K562 (cell line): ENCODE results near the gene MTTP. TPM values are rescaled to one million over a fixed set of nuclear protein-coding genes. Genes with fewer than 3 reads are reported as not detected.

Experiments
- ATAC-seq: fragments of 200-7000 bp; cut with Tn5 transposase; 3 replicates; pipeline ENCODE4 v1.9.1; 2020; ENCODE audit warnings: moderate library complexity
- BruUV-seq: library from RNA; stranded (reverse); fragments of 400-500 nt; replicated peaks from 2 replicates; lab custom pipeline; 2021; lab: Mats Ljungman, UMichigan
- CTCF ChIA-PET: fragments of 300-600 bp; formaldehyde crosslinking; extraction: SDS; loops from one replicate; lab custom pipeline; 2021; ENCODE audit warnings: low intra/inter-chr PET ratio; lab: Yijun Ruan, JAX
- POLR2A ChIA-PET: fragments of 300-600, 350-650 bp; sonication (Branson Sonifier 250); formaldehyde crosslinking; extraction: SDS; loops from one replicate; lab custom pipeline; 2021; ENCODE audit warnings: antibody characterized with exemption, inconsistent platforms; lab: Yijun Ruan, JAX
- DNase-seq, 4 experiments: peaks; one replicate each; pipeline versions ENCODE4 v3.0.0 to v3.0.0-alpha.2; 2011 to 2018; ENCODE audit warnings: low spot score in 3 of 4, mixed read lengths in 3 of 4; ENCODE audit errors: extremely low read depth in 1 of 4
- FAIRE-seq: peaks from 2 replicates; lab custom pipeline; 2011; peaks lifted over from hg19 to GRCh38; lab: Jason Lieb, UNC
- H2AFZ ChIP-seq: 2 replicates; pipeline ENCODE4 v1.6.0; 2011; ENCODE audit warnings: low read depth, low read length, control low read depth, inconsistent platforms
- H3K27ac ChIP-seq: fragments of 200-600 bp; 3 replicates; pipeline ENCODE4 v1.8.0; 2011; ENCODE audit warnings: low read depth, mild to moderate bottlenecking, control low read depth, inconsistent platforms, low read length, moderate library complexity, mixed read lengths; ENCODE audit errors: extremely low read depth
- H3K27me3 ChIP-seq, 2 experiments: fragments of 300-600 bp in 1 of 2; 2 replicates in 1 of 2; 3 replicates in 1 of 2; pipeline versions ENCODE4 v1.6.0 to v1.8.0; 2011; ENCODE audit warnings: inconsistent platforms in 2 of 2, low read length in 2 of 2, mild to moderate bottlenecking in 1 of 2, mixed read lengths in 1 of 2, moderate library complexity in 1 of 2; ENCODE audit not compliant: control insufficient read depth in 2 of 2, insufficient read depth in 2 of 2
- H3K36me3 ChIP-seq: fragments of 300-600 bp; 3 replicates; pipeline ENCODE4 v1.8.0; 2011; ENCODE audit warnings: mild to moderate bottlenecking, low read length, inconsistent platforms; ENCODE audit not compliant: control insufficient read depth, insufficient read depth
- H3K4me1 ChIP-seq, 2 experiments: fragments of 200-600 bp in 1 of 2; replicated peaks in 1 of 2; 2 replicates in 1 of 2; 3 replicates in 1 of 2; pipeline versions ENCODE4 v1.5.1 to v1.8.0; 2011; ENCODE audit warnings: inconsistent platforms in 2 of 2, low read length in 2 of 2, mild to moderate bottlenecking in 1 of 2, mixed read lengths in 1 of 2, moderate library complexity in 1 of 2; ENCODE audit not compliant: control insufficient read depth in 2 of 2, insufficient read depth in 2 of 2
- H3K4me2 ChIP-seq: 2 replicates; pipeline ENCODE4 v1.6.1; 2011; ENCODE audit warnings: low read length, control low read depth, inconsistent platforms, mixed read lengths; ENCODE audit not compliant: insufficient read depth
- H3K4me3 ChIP-seq: fragments of 200-600 bp; sonication (generic), shearing (Covaris generic); 2 replicates; pipeline ENCODE4 v1.5.1; 2016; ENCODE audit warnings: control low read depth, inconsistent platforms
- H3K79me2 ChIP-seq: fragments of 200-600 bp; 3 replicates; pipeline ENCODE4 v1.8.0; 2011; ENCODE audit warnings: low read length, inconsistent platforms; ENCODE audit not compliant: control insufficient read depth, insufficient read depth
- H3K9ac ChIP-seq, 2 experiments: 2 replicates each; pipeline versions ENCODE4 v1.6.0 to v1.6.1; 2011; ENCODE audit warnings: low read depth in 2 of 2, low read length in 2 of 2, control low read depth in 1 of 2, inconsistent platforms in 1 of 2, mild to moderate bottlenecking in 1 of 2, mixed read lengths in 1 of 2; ENCODE audit not compliant: insufficient read depth in 1 of 2
- H3K9me1 ChIP-seq: one replicate; pipeline ENCODE4 v1.6.0; 2011; ENCODE audit warnings: inconsistent platforms, mild to moderate bottlenecking, low read length, moderate library complexity; ENCODE audit not compliant: control insufficient read depth, insufficient read depth
- H3K9me3 ChIP-seq: replicated peaks from 2 replicates; pipeline ENCODE4 v1.5.1; 2011; ENCODE audit warnings: low read depth, low read length, inconsistent platforms; ENCODE audit not compliant: control insufficient read depth, insufficient read depth
- H4K20me1 ChIP-seq: replicated peaks from 2 replicates; pipeline ENCODE4 v1.6.1; 2011; ENCODE audit warnings: low read length, inconsistent platforms, mixed read lengths; ENCODE audit not compliant: control insufficient read depth, insufficient read depth
- HMG20A ChIP-seq: fragments of 450-650 bp; formaldehyde crosslinking; conservative IDR thresholded peaks from 2 replicates; pipeline ENCODE4 v1.4.0; 2020; ENCODE audit warnings: mild to moderate bottlenecking, mixed read lengths
- KDM5B ChIP-seq: fragments of 200-600 bp; sonication (generic); IDR thresholded peaks from 2 replicates; pipeline ENCODE4 v1.6.1; 2012; ENCODE audit warnings: low read depth, mild to moderate bottlenecking, moderate library complexity, low read length, control low read depth, inconsistent platforms; ENCODE audit not compliant: insufficient replicate concordance
- NBN ChIP-seq: fragments of 450-650 bp; IDR thresholded peaks from 2 replicates; pipeline ENCODE4 v1.6.1; 2016; ENCODE audit warnings: low read depth, mild to moderate bottlenecking
- POU5F1 ChIP-seq: fragments of 150-350 bp; IDR thresholded peaks from 2 replicates; pipeline ENCODE4 v1.6.1; 2014; ENCODE audit warnings: borderline replicate concordance, low read length, low read depth, mild to moderate bottlenecking; ENCODE audit not compliant: partially characterized antibody
- ZBTB17 ChIP-seq: fragments of 450-650 bp; formaldehyde crosslinking; IDR thresholded peaks from 2 replicates; pipeline ENCODE4 v1.4.0; 2020; ENCODE audit warnings: mild to moderate bottlenecking
- ZKSCAN8 ChIP-seq: fragments of 200-800 bp; sonication (Bioruptor generic); IDR thresholded peaks from 2 replicates; pipeline ENCODE4 v1.6.1; 2016; ENCODE audit warnings: missing genetic modification characterization, missing compliant biosample characterization
- ZNF232 ChIP-seq: sonication (generic); formaldehyde crosslinking; IDR thresholded peaks from 2 replicates; pipeline ENCODE4 v1.8.0; 2022; ENCODE audit warnings: mild to moderate bottlenecking, missing genetic modification reagents
- WGBS: fragments of 100-300 bp; shearing (Covaris generic); methylation state at CpG from one replicate; pipeline ENCODE4 v1.1.6; 2016; ENCODE audit warnings: low coverage, mixed read lengths; ENCODE audit not compliant: insufficient coverage; ENCODE audit errors: missing lambda C conversion rate; 5-methylcytosine and 5-hydroxymethylcytosine counted together
- in situ Hi-C: fragments of 300-500 bp; cut with MboI; formaldehyde crosslinking; loops from 4 replicates; pipeline ENCODE4 v1.15.0; 2018; ENCODE audit warnings: inconsistent platforms, mixed read lengths
- intact Hi-C: fragments of 100-400 bp; cut with micrococcal nuclease; formaldehyde crosslinking; loops from 2 replicates; pipeline ENCODE4 v1.14.2; 2022
- polyA plus RNA-seq, 8 experiments: library from polyadenylated mRNA; depleted of rRNA in 4 of 8; stranded (reverse) in 5 of 8; unstranded in 3 of 8; fragments of >200 nt; fragmentation: Nextera tagmentation in 2 of 8; fragmentation: Illumina TruSeq in 1 of 8; extraction: Ambion mirVana in 2 of 8; extraction: Trizol in 1 of 8; gene quantifications; 2 replicates each; pipeline versions ENCODE4 v1.2.1 to v1.2.3, GENCODE V29; 2011 to 2014; ENCODE audit warnings: inconsistent platforms in 1 of 8, missing spikeins in 1 of 8
- total RNA-seq, 7 experiments: library from RNA; depleted of rRNA in 6 of 7; stranded (reverse); fragments of >200 nt in 6 of 7; fragmentation: Illumina TruSeq in 2 of 7; extraction: Trizol in 2 of 7; gene quantifications; 2 replicates each; pipeline versions ENCODE4 v1.2.1 to v1.2.3, GENCODE V29; 2011 to 2021; ENCODE audit warnings: low replicate concordance in 1 of 7
- TF ChIP-seq, protein P1 (sequence below): fragments of 250-450 bp; sonication (Bioruptor Pico); IDR thresholded peaks from 2 replicates; pipeline ENCODE4 v1.5.0; 2021; ENCODE audit warnings: mild to moderate bottlenecking, borderline replicate concordance
- TF ChIP-seq, protein P2 (sequence below), 2 experiments: fragments of 150-350 bp in 1 of 2; IDR thresholded peaks; 2 replicates each; pipeline ENCODE4 v1.6.1; 2012 to 2016; ENCODE audit warnings: low read depth in 2 of 2, low read length in 2 of 2, mild to moderate bottlenecking in 1 of 2, moderate library complexity in 1 of 2

MTTP gene
- total and polyA plus RNA-seq, 9 of the 15 experiments (the other 6 are each of a cell fraction or from before 2014, with no cell fraction given), result 0.01 to 0.29 (median 0.04) TPM; not detected in 2

DNA sequence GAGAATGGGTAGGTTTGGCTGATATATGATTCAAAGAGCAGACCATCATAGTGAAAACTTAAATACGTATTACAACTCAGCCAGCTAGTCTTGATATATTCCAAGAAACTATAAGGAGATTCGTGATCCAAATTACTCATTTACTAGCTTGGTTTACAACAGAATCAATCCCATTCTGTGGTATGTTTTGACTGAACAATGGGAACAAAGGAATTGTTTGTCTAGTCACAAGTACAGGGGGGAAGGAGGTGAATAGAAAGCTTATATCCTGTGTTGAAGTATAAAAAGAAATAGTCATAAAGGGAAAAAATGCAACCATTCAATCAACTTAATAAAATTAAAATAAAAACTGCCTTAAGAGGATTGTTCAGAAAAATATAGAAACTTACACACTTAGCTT, 66.1 kb downstream of the MTTP start (continued):
- TF ChIP-seq, protein P1, sequence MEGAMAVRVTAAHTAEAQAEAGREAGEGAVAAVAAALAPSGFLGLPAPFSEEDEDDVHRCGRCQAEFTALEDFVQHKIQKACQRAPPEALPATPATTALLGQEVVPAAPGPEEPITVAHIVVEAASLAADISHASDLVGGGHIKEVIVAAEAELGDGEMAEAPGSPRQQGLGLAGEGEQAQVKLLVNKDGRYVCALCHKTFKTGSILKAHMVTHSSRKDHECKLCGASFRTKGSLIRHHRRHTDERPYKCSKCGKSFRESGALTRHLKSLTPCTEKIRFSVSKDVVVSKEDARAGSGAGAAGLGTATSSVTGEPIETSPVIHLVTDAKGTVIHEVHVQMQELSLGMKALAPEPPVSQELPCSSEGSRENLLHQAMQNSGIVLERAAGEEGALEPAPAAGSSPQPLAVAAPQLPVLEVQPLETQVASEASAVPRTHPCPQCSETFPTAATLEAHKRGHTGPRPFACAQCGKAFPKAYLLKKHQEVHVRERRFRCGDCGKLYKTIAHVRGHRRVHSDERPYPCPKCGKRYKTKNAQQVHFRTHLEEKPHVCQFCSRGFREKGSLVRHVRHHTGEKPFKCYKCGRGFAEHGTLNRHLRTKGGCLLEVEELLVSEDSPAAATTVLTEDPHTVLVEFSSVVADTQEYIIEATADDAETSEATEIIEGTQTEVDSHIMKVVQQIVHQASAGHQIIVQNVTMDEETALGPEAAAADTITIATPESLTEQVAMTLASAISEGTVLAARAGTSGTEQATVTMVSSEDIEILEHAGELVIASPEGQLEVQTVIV (CRISPR knock-in tag), result no peak

- Histone ChIP-seq H3K9me3 (no peaks in the 10 kb centered on the region), H3K4me3 (no peak overlapping the region), H4K20me1 (no peaks in the 10 kb centered on the region), H3K27me3 (peaks cover 0 to 7% of the 10 kb centered on the region in 2 experiments; a peak in 3 of 5 replicates), H3K4me1 (no peaks in the 10 kb centered on the region), H3K36me3 (no peaks in the 10 kb centered on the region), H3K79me2 (no peaks in the 10 kb centered on the region), H3K4me2 (no peak overlapping the region), H3K9me1 (no peaks in the 10 kb centered on the region), H3K9ac (no peak overlapping the region), H2AFZ (no peak overlapping the region), H3K27ac (no peak overlapping the region)
- no peak for ATAC-seq
- no peak for FAIRE-seq
- ChIA-PET POLR2A (no interaction called here), CTCF (no interaction called here)
- WGBS, result 1% methylated on average over 7 of the region's 7 CpGs
- in situ Hi-C loops, result no loop called here
- no peak for DNase-seq
- TF ChIP-seq POU5F1 (no peak), NBN (no peak), KDM5B (no peak), HMG20A (no peak), ZBTB17 (CRISPR knock-in tag) (no peak), ZNF232 (CRISPR knock-in tag) (no peak), ZKSCAN8 (CRISPR knock-in tag) (no peak)
- TF ChIP-seq, protein P2, sequence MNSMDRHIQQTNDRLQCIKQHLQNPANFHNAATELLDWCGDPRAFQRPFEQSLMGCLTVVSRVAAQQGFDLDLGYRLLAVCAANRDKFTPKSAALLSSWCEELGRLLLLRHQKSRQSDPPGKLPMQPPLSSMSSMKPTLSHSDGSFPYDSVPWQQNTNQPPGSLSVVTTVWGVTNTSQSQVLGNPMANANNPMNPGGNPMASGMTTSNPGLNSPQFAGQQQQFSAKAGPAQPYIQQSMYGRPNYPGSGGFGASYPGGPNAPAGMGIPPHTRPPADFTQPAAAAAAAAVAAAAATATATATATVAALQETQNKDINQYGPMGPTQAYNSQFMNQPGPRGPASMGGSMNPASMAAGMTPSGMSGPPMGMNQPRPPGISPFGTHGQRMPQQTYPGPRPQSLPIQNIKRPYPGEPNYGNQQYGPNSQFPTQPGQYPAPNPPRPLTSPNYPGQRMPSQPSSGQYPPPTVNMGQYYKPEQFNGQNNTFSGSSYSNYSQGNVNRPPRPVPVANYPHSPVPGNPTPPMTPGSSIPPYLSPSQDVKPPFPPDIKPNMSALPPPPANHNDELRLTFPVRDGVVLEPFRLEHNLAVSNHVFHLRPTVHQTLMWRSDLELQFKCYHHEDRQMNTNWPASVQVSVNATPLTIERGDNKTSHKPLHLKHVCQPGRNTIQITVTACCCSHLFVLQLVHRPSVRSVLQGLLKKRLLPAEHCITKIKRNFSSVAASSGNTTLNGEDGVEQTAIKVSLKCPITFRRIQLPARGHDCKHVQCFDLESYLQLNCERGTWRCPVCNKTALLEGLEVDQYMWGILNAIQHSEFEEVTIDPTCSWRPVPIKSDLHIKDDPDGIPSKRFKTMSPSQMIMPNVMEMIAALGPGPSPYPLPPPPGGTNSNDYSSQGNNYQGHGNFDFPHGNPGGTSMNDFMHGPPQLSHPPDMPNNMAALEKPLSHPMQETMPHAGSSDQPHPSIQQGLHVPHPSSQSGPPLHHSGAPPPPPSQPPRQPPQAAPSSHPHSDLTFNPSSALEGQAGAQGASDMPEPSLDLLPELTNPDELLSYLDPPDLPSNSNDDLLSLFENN (IDR thresholded peaks at IDR 0.05; ENCODE audit: low read depth in 2 of 2, low read length in 2 of 2), result no peak
- no TSS peak for BruUV-seq
- intact Hi-C loops, result no loop called here
Measured at GRCh38 chr4:99642725-99643489, 68.3 kb downstream of the MTTP start.
